Pancreas (tissue), 10 donors: ENCODE measurements around the gene VAV2. TPM values are rescaled to one million over a fixed set of nuclear protein-coding genes. Genes with fewer than 3 reads are reported as not detected.

ENCODE experiments used
- ATAC-seq, 4 donors: fragments of 200-7000 bp; cut with Tn5 transposase; one replicate each; pipeline versions ENCODE4 v1.8.0 to v1.9.1; 2020; ENCODE audit warnings: mild to moderate bottlenecking in 4 of 4, moderate library complexity in 4 of 4
- DNase-seq, 6 donors: peaks; one replicate each; pipeline ENCODE4 v3.0.0-alpha.2; 2020
- FAIRE-seq: peaks from 2 replicates; lab custom pipeline; 2012; peaks lifted over from hg19 to GRCh38; lab: Jason Lieb, UNC
- H3K27ac ChIP-seq, 4 donors: fragments of 200-600 bp; sonication (generic); 1 replicate in 3 of 4; 2 replicates in 1 of 4; pipeline versions ENCODE4 v1.5.0 to v1.8.0; 2020
- H3K27me3 ChIP-seq, 4 donors: fragments of 200-600 bp; one replicate each; pipeline ENCODE4 v1.8.0; 2021
- H3K36me3 ChIP-seq, 3 donors: fragments of 200-600 bp; sonication (generic) in 1 of 3; one replicate each; pipeline versions ENCODE4 v1.5.0 to v1.8.0; 2020 to 2021
- H3K4me1 ChIP-seq, 3 donors: fragments of 200-600 bp; one replicate each; pipeline ENCODE4 v1.8.0; 2021
- H3K4me3 ChIP-seq, 4 donors: fragments of 200-600 bp; sonication (generic) in 2 of 4; one replicate each; pipeline versions ENCODE4 v1.5.0 to v1.8.0; 2020 to 2021
- H3K9me3 ChIP-seq, 4 donors: fragments of 200-600 bp; one replicate each; pipeline ENCODE4 v1.8.0; 2021
- WGBS, 2 donors: extraction: QIAGEN DNeasy Blood & Tissue Kit; methylation state at CpG; one replicate each; pipeline ENCODE4 v1.1.7; 2013; 5-methylcytosine and 5-hydroxymethylcytosine counted together
- intact Hi-C, 3 donors: fragments of 100-400 bp; cut with DNase I; formaldehyde crosslinking; loops; one replicate each; pipeline versions ENCODE4 v1.11.1 to v1.14.2; 2022
- polyA plus RNA-seq, 2 donors: library from polyadenylated mRNA; stranded (reverse); fragments of 200-250 nt; gene quantifications; one replicate each; pipeline ENCODE4 v1.2.3, GENCODE V29; 2013
- total RNA-seq, 6 donors: library from RNA; stranded (reverse); fragmentation: NEBNext Ultra II Directional in 4 of 6; extraction: Animal tissue kit (Norgen Biotek cat#: 25700) in 4 of 6; gene quantifications; one replicate each; pipeline versions ENCODE4 v1.2.1 to v1.2.4, GENCODE V29; 2021 to 2023
- TF ChIP-seq, protein P1 (sequence below), 4 donors: fragments of 200-600 bp; sonication (generic) in 3 of 4; IDR thresholded peaks; one replicate each; pipeline versions ENCODE4 v1.5.0 to v1.8.0; 2021; ENCODE audit warnings: antibody characterized with exemption in 4 of 4
- donor health status: healthy with polysubstance abuse.
- donor health status: DM: no; HTN: no; CAD: no; lungs with moderate emphysema.
- donor health status: DM: no; HTN: no; CAD: no.
- donor health status: control.
- donor health status: control.
- donor health status: Bipolar disorder and iron deficiency.
- donor health status: DM: yes; HTN: yes; CAD: no.
- donor health status: DM: no; HTN: no; CAD: no.
- donor health status: DM: no; HTN: no; CAD: no.
- donor health status: DM: yes; HTN: yes; CAD: no.

The VAV2 gene
- total and polyA plus RNA-seq, 8 donors, result 20.5 to 41.0 (median 33.6) TPM

DNA sequence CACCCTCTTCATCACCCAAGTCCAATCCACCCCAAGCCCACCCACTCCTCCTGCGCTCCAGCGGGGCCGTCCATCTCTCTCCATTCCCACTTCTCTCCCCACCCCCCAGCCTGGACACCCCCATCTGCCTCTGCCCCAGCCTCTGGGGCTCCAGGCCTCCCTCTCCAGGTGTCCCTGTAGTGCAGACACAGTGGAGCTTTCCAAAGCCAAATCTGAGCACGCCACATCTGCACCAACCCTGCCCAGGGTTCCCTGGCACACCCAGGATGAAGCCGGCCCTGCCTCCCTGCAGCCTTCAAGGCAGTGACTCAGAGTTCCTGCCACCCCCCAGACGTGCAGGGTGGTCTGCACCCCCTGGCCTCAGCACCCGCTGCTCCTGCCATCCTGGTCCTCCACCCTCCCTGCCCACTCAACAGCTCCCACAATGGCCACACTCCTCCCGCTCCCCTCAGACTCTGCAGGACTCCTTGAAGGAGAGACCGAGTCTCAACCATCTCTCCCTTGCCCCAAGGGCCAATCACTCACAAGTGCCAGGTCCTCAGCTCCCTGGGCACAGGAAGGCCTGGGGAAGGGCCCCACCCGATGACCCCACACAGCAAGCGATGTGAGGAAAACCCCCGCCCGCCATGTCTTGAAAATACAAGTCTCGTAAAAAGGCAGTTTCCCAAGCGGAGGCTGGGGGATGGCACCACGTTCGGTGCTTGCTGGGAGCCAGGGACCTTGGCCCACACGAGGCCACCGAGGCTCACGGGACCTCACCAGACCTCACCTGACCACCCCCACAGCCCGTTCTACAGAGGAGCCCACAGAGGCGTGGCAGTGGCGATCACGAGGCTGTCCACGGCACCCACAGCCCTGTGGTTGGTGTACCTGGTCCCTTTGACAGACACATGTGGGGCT lies 22.2 kb downstream of the VAV2 start:
- no peak for FAIRE-seq
- peak in 3 of 6 donors; percentile 37 to 63 (median 49) for DNase-seq
- intact Hi-C loops, result no loop called here
- Histone ChIP-seq H3K27ac (no peak overlapping the region), H3K4me1 (peaks cover 13 to 33% (median 23%) of the 10 kb centered on the region in 3 donors), H3K4me3 (no peak overlapping the region), H3K36me3 (no peaks in the 10 kb centered on the region), H3K27me3 (no peaks in the 10 kb centered on the region), H3K9me3 (no peaks in the 10 kb centered on the region)
- WGBS, 2 donors, result 86 to 92% methylated on average over 25 of the region's 25 CpGs
- TF ChIP-seq, protein P1, sequence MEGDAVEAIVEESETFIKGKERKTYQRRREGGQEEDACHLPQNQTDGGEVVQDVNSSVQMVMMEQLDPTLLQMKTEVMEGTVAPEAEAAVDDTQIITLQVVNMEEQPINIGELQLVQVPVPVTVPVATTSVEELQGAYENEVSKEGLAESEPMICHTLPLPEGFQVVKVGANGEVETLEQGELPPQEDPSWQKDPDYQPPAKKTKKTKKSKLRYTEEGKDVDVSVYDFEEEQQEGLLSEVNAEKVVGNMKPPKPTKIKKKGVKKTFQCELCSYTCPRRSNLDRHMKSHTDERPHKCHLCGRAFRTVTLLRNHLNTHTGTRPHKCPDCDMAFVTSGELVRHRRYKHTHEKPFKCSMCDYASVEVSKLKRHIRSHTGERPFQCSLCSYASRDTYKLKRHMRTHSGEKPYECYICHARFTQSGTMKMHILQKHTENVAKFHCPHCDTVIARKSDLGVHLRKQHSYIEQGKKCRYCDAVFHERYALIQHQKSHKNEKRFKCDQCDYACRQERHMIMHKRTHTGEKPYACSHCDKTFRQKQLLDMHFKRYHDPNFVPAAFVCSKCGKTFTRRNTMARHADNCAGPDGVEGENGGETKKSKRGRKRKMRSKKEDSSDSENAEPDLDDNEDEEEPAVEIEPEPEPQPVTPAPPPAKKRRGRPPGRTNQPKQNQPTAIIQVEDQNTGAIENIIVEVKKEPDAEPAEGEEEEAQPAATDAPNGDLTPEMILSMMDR (IDR thresholded peaks at IDR 0.05), result no peak
- no peak for ATAC-seq

DNA sequence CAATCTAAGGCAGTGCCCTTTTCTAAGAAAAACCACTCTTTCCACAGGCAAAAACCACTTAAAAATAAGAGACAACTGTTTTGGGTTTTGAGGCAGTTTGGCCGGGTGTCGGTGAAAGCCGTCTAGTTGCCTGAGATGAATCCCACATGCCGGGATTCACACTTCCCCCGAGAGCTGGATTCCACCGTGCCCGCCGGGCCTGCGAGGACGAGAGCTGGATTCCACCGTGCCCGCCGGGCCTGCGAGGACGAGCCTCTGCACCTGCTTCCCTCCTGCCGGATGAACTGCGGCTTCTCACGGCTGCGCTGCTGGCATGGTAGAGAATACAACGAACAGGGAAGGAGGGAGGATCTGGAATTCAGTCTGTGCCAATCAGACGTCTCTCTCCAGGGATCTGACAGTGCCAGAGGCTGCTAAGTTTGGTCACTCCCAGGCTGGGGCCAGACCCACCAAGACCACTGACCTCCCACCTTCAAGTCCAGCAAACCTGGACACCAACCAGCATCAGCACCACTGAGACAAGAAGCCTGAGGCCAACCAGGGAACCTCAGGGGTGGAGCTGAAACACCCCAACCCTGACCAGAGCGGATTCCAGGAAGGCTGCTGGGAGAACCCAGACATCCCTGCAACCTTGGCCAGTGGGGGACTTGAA lies 23.0 kb downstream of the VAV2 start:
- Histone ChIP-seq H3K4me1 (peaks cover 13 to 24% (median 19%) of the 10 kb centered on the region in 3 donors), H3K4me3 (no peak overlapping the region), H3K9me3 (no peaks in the 10 kb centered on the region), H3K27ac (no peak overlapping the region), H3K36me3 (no peaks in the 10 kb centered on the region), H3K27me3 (no peaks in the 10 kb centered on the region)
- ATAC-seq (peak in 2 of 4 donors; percentile 3 to 13), DNase-seq (peak in 3 of 6 donors; percentile 9 to 56 (median 54)), FAIRE-seq (no peak)
- WGBS, 2 donors, result 55 to 61% methylated on average over 22 of the region's 22 CpGs
- intact Hi-C loops, result no loop called here
- TF ChIP-seq, protein P1 (IDR thresholded peaks at IDR 0.05), result no peak

- 87 to 91% methylated on average over 12 of the region's 12 CpGs for WGBS, 2 donors
- ATAC-seq (no peak), FAIRE-seq (no peak)
Observed at GRCh38 chr9:133968428-133968827, 23.7 kb downstream of the VAV2 start.

DNA sequence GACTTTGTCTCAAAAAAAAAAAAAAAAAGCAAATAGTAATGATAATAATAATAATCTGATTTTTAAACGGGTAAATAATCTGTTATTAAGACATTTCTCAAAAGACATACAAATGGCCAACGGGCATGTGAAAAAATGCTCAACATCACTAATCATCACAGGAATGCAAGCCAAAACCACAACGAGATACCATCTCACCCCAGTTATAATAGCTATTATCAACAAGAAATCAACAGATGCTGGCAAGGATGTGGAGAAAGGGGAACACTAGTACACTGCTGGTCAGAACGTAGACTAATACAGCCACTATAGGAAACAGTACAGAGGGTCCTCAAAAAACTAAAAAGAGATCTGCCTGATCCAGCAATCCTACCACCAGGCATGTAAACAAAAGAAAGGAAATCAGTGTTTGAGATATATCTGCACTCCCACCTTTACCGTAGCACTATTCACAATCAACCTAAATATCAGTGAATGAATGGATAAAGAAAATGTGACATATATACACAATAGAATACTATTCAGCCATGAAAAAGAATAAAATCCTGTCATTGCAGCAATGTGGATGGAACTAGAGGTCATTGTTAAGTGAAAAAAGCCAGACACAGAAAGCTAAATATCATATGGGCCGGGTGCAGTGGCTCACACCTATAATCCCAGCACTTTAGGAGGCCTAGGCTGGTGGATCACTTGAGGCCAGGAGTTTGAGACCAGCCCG lies 24.9 kb downstream of the VAV2 start:
- Histone ChIP-seq H3K36me3 (no peaks in the 10 kb centered on the region), H3K27ac (no peak overlapping the region), H3K9me3 (no peaks in the 10 kb centered on the region), H3K27me3 (no peaks in the 10 kb centered on the region), H3K4me1 (peaks cover 25 to 28% (median 27%) of the 10 kb centered on the region in 3 donors), H3K4me3 (no peak overlapping the region)
- ATAC-seq, result no peak
- no peak for FAIRE-seq
- 74 to 76% methylated on average over 7 of the region's 7 CpGs for WGBS, 2 donors
- TF ChIP-seq, protein P1 (IDR thresholded peaks at IDR 0.05), result no peak
- intact Hi-C loops, result no loop called here
- DNase-seq, result no peak

More at GRCh38 chr9:133968428-133968827, 23.7 kb downstream of the VAV2 start:
- Histone ChIP-seq H3K9me3 (no peaks in the 10 kb centered on the region), H3K4me3 (no peak overlapping the region), H3K27ac (no peak overlapping the region), H3K27me3 (no peaks in the 10 kb centered on the region), H3K4me1 (peaks cover 15 to 20% (median 16%) of the 10 kb centered on the region in 3 donors), H3K36me3 (no peaks in the 10 kb centered on the region)
- intact Hi-C loops, result no loop called here
- DNase-seq, result peak in 3 of 6 donors; percentile 21 to 62 (median 52)
- TF ChIP-seq, protein P1 (IDR thresholded peaks at IDR 0.05), result no peak
